ENCODE data around the gene GTPBP6. TPM values are rescaled to one million over a fixed set of nuclear protein-coding genes. Genes with fewer than 3 reads are reported as not detected.

Gene GTPBP6
- total RNA-seq, result 10 to 100 TPM; 20.2 to 35.8 (median 27.9) TPM

GRCh38 chrX:318739-319578 lies at the start of gene GTPBP6:
Gene GTPBP6 (minus strand): TSS chrX:318796. CDS start chrX:318787, 9 bp downstream.
- no peak for TF ChIP-seq CTCF (IDR thresholded peaks at IDR 0.05; ENCODE audit: low read depth)

DNA sequence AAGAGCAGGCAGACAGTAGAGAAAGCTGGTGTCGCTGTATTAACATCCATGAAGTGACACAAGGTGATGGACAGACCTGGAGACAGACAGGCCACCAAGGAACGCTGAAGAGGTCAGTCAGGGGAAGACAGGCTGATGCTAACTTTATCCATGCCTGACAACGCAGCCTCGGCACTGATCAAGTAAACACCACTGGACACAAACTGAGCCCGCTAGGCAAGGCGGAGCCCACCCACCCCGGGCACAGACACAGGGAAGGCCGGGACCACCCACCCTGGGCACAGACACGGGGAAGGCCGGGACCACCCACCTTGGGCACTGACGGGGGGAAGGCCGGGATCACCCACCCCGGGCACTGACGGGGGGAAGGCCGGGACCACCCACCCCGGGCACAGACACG lies 49.3 kb upstream of the GTPBP6 start:
- TF ChIP-seq CTCF (IDR thresholded peaks at IDR 0.05; ENCODE audit: low read depth), result no peak

GRCh38 chrX:367349-367748 lies 48.8 kb upstream of the GTPBP6 start:
- TF ChIP-seq CTCF (IDR thresholded peaks at IDR 0.05; ENCODE audit: low read depth), result no peak

DNA sequence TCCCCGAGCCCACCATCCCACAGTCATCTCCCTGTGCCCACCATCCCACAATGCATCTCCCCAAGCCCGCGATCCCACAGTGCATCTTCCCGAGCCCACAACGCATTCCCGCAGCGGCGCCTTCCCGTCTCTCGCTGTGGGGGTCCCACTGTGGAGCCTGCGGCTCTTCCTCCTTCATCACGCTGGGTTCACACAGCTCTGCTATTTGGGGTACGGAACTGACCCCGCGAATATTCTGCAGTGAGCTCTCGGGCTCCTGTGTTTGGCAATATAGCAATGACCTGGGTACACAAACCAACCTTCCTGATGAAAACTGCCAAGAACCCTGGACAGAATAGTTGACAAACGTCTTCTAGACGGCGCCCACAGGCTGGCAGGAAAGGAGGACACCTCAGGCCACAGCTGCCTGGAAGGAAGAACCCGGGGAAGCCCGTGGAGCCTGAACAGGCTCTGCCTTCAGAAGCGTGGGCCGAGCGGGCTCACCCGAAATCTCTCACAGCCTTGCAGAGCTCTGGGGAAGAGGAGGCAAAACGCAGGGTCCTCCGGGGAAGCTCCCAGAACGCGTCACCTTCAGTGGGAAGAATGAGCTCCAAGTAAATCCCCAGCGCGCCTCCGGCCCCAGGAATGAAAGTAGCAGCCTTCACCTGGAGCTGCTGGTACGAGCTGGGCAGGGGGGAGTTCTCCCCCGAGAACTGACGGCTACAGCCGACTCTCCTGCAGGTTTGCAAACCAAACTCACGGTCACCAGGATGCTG lies 45.2 kb upstream of the GTPBP6 start:
- TF ChIP-seq CTCF (IDR thresholded peaks at IDR 0.05; ENCODE audit: low read depth), result no peak

DNA sequence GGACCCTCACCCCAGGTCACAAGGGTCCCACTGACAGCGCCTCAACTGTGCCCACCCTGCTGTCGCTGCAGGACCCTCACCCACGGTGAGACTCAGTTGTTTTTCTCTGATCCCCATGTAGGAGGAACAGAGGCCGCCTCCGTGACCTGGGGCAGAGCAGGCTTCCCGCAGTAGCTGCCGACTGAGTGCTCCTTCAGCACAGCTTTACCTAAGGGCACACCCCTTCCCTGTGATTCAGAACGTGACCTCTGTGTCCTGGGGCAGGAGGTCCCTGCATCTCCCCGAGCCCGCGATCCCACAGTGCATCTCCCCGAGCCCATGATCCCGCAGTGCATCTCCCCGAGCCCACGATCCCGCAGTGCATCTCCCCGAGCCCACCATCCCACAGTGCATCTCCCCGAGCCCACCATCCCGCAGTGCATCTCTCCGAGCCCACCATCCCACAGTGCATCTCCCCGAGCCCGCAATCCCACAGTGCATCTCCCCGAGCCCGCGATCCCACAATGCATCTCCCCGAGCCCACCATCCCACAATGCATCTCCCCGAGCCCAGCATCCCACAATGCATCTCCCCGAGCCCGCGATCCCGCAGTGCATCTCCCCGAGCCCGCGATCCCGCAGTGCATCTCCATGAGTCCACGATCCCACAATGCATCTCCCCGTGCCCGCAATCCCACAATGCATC lies 44.5 kb upstream of the GTPBP6 start:
- TF ChIP-seq CTCF (IDR thresholded peaks at IDR 0.05; ENCODE audit: low read depth), result no peak

DNA sequence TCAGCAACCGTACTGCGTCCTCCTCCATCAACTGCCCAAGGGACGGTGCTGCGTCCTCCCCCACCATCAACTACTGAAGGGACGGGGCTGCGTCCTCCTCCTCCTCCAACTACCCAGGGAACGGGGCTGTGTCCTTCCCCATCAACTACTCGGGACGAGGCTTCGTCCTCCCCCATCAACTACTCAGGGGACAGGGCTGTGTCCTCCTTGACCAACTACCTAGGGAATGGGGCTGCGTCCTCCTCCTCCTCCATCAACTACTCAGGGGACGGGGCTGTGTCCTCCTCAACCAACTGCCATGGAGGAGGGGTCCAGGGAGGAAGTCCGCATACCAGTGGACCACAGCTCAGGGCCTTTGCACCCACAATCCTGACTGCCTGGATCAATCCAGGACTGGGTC lies 43.8 kb upstream of the GTPBP6 start:
- TF ChIP-seq CTCF (IDR thresholded peaks at IDR 0.05; ENCODE audit: low read depth), result no peak

All from subcutaneous adipose tissue (tissue), 4 donors.